ENCODE data around the gene SNX32. TPM values are rescaled to one million over a fixed set of nuclear protein-coding genes. Genes with fewer than 3 reads are reported as not detected.

Gene SNX32
- total and polyA plus RNA-seq, 9 of the 15 experiments (the other 6 are each of a cell fraction or from before 2014, with no cell fraction given): 0.03 TPM; not detected in 7

- TF ChIP-seq, protein P1, sequence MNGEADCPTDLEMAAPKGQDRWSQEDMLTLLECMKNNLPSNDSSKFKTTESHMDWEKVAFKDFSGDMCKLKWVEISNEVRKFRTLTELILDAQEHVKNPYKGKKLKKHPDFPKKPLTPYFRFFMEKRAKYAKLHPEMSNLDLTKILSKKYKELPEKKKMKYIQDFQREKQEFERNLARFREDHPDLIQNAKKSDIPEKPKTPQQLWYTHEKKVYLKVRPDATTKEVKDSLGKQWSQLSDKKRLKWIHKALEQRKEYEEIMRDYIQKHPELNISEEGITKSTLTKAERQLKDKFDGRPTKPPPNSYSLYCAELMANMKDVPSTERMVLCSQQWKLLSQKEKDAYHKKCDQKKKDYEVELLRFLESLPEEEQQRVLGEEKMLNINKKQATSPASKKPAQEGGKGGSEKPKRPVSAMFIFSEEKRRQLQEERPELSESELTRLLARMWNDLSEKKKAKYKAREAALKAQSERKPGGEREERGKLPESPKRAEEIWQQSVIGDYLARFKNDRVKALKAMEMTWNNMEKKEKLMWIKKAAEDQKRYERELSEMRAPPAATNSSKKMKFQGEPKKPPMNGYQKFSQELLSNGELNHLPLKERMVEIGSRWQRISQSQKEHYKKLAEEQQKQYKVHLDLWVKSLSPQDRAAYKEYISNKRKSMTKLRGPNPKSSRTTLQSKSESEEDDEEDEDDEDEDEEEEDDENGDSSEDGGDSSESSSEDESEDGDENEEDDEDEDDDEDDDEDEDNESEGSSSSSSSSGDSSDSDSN (IDR thresholded peaks at IDR 0.05; ENCODE audit: borderline replicate concordance in 1 of 2, low read depth in 2 of 2, low read length in 2 of 2): 0 out of 4 replicates have a peak, but pooled peaks of 1 of the 2 experiments have one; percentile 10
- TF ChIP-seq MBD2 (IDR thresholded peaks at IDR 0.05; ENCODE audit: borderline replicate concordance, low read depth): no peak
- no peak for TF ChIP-seq POLR2A (conservative IDR thresholded peaks at IDR 0.05)
- no peak for TF ChIP-seq ZNF3 (CRISPR knock-in tag; IDR thresholded peaks at IDR 0.05)
- 0 out of 2 replicates have a peak, but pooled peaks have one; percentile 7 for TF ChIP-seq ARID1B (IDR thresholded peaks at IDR 0.05)
- TF ChIP-seq, protein P2, sequence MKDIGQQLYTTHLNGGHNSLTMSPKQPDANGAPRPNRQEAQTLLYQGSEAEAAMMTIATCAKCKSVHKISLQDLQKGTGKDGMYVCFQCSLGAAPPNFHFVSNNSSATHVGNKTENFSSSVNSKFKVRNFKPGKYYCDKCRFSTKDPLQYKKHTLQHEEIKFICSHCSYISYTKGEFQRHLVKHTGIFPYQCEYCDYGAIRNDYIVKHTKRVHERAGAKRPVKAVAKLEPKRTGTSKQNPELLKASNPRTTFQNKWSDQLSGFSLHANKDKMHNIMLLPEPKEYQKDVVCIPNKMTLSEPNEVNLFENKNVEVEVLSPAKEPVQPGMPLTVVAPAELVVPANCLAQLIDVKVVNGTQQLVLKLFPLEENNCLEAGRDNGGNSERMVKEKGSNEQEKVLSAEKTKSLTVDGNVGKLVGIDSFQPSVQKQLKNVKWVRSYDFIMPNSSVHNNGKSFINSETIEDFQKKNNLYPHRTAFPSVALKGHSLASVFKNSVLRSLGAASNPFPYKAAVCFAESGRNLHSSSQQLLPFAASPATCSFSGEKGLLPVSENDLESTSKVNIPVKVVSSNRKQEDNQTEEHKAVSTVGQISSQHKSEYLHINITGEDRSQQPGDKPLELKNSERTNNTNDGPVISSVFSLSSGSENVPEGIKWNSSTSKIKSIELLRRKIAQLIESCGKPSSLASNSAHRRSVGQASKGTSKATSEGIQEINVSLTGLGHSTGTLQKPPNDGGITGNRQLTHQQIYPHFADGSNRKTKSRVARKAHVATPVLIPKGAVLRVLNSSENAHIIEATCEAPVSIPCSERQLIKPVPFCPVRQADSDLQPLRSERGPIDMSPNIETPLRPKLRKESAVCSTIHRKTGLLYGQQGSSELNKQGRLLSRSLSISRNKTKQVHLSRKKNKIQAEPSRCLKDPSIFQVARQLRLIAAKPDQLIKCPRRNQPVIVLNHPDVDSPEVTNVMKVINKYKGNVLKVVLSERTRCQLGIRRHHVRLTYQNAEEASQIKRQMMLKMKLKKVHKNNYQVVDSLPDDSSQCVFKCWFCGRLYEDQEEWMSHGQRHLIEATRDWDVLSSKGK (CRISPR knock-in tag; IDR thresholded peaks at IDR 0.05): no peak
- no peak for TF ChIP-seq ZNF347 (CRISPR knock-in tag; IDR thresholded peaks at IDR 0.05; ENCODE audit: low read depth)
- no peak for TF ChIP-seq HMG20B (CRISPR knock-in tag; IDR thresholded peaks at IDR 0.05)
- TF ChIP-seq SLC30A9 (CRISPR knock-in tag; IDR thresholded peaks at IDR 0.05): no peak
- no peak for TF ChIP-seq PTTG1 (tag; IDR thresholded peaks at IDR 0.05; ENCODE audit: low read depth)
- TF ChIP-seq, protein P3, sequence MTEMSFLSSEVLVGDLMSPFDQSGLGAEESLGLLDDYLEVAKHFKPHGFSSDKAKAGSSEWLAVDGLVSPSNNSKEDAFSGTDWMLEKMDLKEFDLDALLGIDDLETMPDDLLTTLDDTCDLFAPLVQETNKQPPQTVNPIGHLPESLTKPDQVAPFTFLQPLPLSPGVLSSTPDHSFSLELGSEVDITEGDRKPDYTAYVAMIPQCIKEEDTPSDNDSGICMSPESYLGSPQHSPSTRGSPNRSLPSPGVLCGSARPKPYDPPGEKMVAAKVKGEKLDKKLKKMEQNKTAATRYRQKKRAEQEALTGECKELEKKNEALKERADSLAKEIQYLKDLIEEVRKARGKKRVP (CRISPR knock-in tag; IDR thresholded peaks at IDR 0.05): no peak
- no peak for TF ChIP-seq NFYB (IDR thresholded peaks at IDR 0.05; ENCODE audit: extremely low read depth, insufficient read length)
- TF ChIP-seq MED1 (CRISPR knock-in tag; IDR thresholded peaks at IDR 0.05; ENCODE audit: borderline replicate concordance): no peak
Observed at GRCh38 chr11:65817835-65818680, 15.7 kb upstream of the SNX32 start (continued).
